Islet precursor cell (in vitro differentiated cells): ENCODE measurements around the gene SNU13.
A peak's percentile ranks its signal among the peaks of the same experiment; 100 is the strongest.
"Not testable (repeated sequence)": the region's sequence is repeated elsewhere in the genome, so short reads cannot be mapped to it uniquely, and the experiment has no call there.

ENCODE experiments used
- DNase-seq: peaks from one replicate; pipeline ENCODE4 v3.0.0-alpha.2; 2018

Gene SNU13

GRCh38 chr22:41676134-41676533 lies 12.5 kb downstream of the SNU13 start:
- DNase-seq: no peak

DNA sequence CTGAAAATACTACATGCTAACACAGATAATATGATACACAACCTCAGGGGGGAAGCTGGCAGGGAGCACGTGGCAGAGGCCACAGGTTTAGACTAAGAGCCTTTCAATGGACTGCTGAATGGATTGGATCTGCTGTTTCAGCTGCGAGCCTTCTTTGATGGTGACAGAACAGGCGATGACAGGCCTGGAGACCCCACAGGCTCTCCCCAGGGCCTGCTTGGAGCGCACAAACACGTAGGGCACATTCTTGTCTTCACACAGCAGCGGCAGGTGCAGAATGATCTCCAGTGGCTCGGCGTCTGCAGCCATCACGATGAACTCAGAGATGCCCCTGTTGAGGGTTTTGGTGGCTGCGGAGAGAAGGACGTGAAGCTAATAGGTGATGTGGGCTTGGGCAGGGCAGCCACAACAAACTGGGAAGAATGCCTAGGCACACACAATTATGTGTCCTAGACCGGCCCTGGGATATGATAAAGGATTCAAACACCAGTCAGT lies 13.8 kb downstream of the SNU13 start:
- no peak for DNase-seq

DNA sequence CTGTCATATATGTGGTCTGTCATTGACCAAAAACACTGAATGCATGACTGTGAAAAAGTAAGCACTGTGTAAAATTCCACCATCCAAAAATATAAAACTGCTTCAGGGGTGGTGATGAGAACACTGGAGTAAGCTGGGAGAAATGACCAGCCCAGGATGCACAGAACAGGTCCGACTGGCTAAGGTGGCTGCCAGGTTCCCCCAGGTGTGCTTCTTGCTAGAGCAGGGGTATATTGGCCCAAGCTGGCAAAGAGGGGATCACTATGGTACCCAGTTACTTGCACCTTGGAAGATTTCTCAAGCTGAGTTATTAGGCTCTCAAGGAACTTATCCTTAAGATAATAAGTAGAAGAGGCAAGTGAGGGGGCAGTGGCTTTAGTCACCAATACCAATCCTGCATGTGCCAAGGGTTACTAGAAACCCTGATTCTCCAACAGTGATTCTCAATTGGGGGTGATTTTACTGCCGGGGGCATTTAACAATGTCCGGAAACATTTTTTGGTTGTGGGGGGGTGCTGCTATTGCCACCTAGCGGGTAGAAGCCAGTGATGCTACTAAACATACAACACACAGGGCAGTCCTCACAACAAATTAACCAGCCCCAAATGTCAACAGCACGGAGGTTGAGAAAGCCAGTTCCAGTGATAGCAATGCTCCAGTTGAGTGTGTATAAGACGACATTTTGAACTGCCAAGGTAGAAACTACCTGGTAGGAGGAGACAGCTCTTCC lies 15.7 kb downstream of the SNU13 start:
- DNase-seq: no peak

DNA sequence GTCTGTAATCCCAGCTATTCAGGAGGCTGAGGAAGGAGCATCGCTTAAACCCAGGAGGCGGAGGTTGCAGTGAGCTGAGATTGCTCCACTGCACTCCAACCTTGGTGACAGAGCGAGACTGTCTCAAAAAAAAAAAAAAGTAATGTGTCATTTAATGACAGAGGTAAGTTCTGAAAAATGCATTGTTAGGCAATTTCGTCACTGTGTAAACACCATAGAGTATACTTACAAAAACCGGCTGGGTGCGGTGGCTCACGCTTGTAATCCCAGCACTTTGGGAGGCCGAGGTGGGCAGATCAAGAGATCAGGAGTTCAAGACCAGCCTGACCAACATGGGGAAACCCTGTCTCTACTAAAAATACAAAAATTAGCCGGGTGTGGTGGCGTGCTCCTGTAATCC lies 16.6 kb downstream of the SNU13 start:
- DNase-seq: not testable (repeated sequence)

GRCh38 chr22:41668971-41669911 lies 19.4 kb downstream of the SNU13 start:
- peak; percentile 60 for DNase-seq

DNA sequence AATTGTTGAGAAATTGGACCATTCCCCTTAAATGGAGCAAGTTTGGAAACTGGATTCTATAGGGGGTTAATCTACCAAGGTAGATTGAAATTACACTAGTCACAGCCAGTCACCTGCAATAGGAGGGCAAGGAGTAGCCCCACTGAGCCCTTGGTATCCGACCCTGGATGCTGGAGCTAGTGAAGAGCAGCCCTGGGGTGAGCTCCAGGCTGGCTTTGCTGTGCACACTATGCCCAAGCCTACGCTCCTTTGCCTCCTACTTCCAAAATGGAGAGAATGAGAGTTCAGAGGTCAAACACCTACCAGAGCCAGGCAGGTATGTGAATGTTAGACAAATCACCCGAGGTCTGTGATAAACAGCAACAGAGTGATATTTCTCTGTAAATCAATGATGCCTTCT lies 23.7 kb downstream of the SNU13 start:
- peak; percentile 22 for DNase-seq

DNA sequence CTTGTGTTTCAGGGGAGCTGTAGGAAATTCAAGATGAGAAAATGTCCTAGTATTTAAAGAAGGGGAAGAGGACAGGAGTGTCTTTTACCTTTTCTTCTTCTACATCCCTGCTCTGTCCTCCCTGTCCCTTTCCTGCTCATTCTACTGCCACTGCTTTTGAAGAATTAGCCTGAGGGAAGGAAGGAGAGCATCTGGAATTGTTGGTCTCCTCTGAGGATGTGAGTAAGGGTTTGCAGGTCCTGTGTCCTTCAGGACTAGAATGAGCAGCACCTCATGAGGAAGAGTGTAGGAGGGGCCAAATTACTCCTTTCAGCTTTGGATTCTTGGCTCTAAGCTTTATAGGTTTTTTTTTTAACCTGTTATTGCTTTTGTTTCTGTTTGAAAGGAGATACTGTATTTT lies 24.2 kb downstream of the SNU13 start:
- peak; percentile 64 for DNase-seq

- peak; percentile 24 for DNase-seq
These were observed 25.1 kb downstream of the SNU13 start for GRCh38 chr22:41663594-41663993.

GRCh38 chr22:41661713-41662112 lies 27.0 kb downstream of the SNU13 start:
- no peak for DNase-seq

GRCh38 chr22:41661088-41661487 lies 27.6 kb downstream of the SNU13 start:
- peak; percentile 33 for DNase-seq

DNA sequence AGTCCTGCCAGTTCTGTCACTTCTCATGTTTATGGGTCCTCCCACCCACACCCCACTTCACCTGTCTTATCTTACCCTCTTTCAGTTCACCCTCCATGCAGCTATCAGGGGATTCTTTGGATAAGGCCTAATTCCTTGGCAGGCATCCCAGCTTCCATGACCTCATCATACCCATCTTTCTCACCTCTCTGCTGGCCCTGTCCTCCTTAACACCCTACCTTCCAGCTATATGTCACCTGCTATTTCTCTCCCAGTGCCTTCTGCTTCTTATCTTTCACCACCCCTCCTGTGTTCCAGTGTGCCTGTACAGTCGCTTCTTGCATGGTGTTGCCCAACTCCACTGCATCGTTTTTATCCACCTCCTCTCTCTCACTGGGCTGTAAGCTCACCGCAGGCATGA lies 28.3 kb downstream of the SNU13 start:
- DNase-seq: peak; percentile 20

- peak; percentile 29 for DNase-seq
These were observed 28.7 kb downstream of the SNU13 start for GRCh38 chr22:41659941-41660340.

DNA sequence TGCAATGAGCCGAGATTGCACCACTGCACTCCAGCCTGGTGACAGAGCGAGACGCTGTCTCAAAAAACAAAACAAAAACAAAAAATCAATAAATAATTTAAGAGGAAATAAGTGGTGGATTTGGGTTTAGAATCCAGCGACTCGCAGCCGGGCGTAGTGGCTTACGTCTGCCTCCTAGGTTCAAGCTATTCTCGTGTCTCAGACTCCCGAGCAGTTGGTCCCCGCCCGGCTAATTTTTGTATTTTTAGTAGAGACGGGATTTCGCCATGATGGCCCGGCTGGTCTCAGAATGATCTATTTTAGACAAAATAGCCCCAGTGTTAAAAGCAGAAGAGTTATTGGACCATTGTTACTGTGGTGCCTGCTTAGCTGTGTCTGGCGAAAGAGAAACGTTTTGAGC lies 29.8 kb downstream of the SNU13 start:
- peak; percentile 23 for DNase-seq

DNA sequence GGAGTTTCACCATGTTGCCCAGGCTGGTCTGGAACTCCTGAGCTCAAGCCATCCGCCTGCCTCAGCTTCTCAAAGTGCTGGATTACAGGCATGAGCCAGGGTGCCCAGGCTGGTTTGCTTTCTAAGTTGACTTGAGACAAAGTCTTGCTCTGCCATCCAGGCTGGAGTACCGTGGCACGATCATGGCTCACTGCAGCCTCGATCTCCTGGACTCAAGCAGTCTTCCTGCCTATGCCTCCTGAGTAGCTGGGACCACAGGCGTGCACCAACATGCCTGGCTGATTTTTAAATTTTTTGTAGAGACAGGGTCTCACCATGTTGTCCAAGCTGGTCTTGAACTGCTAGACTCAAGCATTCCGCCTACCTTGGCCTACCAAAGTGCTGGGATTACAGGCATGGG lies 31.0 kb downstream of the SNU13 start:
- peak; percentile 17 for DNase-seq

GRCh38 chr22:41656556-41656955 lies 32.1 kb downstream of the SNU13 start:
- DNase-seq: peak; percentile 18

DNA sequence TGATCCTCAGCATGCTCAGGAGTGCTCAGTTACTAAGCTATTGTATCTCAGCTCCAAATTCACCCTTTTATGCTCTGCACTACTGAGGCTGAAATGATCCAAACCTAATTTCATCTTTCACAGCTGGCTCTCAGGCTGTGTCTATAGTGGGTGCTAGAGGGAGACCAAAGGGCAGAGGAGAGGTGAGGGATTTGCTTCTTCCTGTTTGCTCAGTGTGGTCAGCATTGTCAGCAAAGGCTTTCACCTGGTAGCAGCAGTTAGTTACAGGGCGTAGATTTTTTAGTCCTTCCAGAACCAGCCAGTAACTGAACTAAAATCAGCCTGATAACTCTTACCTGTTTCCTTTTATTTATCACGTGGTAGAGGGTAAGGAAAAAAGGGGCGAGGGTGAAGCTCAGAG lies 34.3 kb downstream of the SNU13 start:
- peak; percentile 11 for DNase-seq

- DNase-seq: no peak
These were observed 37.8 kb downstream of the SNU13 start for GRCh38 chr22:41650821-41651220.

DNA sequence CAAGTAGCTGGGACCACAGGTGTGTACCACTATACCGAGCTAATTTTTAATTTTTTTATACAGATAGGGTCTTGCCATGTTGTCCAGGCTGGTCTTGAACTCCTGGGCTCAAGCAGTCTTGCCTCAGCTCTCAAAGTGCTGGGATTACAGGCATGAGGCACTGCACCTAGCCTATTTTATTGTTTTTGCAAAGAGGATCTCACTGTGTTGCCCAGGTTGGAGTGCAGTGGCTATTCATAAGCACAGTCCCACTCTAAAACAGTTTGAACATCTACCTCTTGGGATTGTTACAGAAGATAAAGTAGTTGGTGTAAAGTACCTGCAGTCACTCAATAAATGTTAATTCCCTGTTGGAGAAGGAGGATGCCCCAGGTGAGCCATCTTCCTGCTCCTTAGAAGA lies 38.4 kb downstream of the SNU13 start:
- no peak for DNase-seq

DNA sequence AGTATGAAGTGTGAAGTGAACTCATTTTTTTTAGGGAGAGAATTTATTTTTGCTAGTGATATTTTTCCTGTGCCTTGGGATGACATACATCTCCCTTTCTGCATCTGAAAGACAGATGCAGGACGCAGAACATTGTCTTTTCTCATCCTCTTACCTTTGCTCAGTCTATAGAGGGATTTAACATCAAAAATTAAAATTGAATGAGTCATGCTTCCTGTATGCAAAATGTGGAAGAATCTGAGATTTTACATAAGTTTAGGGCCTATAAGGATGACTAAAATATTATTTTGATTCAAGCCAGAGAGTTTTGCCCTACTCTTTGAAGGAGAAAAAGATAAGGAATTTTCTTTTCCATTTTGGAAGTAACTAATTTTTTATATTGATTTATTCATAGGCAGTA lies 40.2 kb downstream of the SNU13 start:
- no peak for DNase-seq

GRCh38 chr22:41647771-41648170 lies 40.9 kb downstream of the SNU13 start:
- no peak for DNase-seq

GRCh38 chr22:41642331-41643110 lies 46.1 kb downstream of the SNU13 start:
- no peak for DNase-seq

DNA sequence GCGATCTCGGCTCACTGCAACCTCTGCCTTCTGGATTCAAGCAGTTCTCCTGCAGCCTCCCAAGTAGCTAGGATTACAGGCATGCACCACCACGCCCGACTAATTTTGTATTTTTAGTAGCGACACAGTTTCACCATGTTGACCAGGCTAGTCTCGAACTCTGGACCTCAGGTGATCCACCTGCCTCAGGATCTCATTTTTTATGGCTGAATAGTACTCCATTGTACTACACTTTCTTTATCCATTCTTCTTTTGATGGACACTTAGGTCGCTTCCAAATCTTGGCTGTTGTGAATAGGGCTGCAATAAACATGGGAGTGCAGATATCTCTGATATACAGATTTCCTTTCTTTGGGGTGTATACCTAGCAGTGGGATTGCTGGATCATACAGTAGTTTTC lies 46.8 kb downstream of the SNU13 start:
- no peak for DNase-seq

DNA sequence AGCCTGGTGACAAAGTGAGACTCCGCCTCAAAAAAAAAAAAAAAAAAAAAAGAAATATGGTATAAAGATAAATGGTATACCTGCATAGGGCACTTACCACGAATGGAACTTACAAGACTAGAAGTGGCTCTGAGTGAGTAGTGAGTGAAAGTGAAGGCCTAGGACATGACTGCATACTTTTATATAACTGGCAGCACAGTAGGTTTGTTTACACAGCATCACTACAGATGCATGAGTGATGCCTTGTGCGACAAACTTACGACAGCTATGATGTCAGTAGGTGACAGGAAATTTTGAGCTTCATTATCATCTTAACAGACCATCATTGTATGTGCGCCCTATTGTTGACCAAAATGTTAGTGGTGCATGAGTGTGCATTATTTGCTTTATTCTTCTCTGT lies 49.9 kb downstream of the SNU13 start:
- no peak for DNase-seq
